Stimulated activated CD4-positive, alpha-beta T cell treated with anti-CD3 and anti-CD28 coated beads, TNF-alpha, amount 100 ng/mL, for 48 hours (primary cell): ENCODE results near the gene BICDL1.

Experiments
- DNase-seq, 3 donors: peaks; one replicate each; pipeline ENCODE4 v3.0.0-alpha.2; 2020; ENCODE audit warnings: low read depth in 3 of 3

BICDL1 gene

DNA sequence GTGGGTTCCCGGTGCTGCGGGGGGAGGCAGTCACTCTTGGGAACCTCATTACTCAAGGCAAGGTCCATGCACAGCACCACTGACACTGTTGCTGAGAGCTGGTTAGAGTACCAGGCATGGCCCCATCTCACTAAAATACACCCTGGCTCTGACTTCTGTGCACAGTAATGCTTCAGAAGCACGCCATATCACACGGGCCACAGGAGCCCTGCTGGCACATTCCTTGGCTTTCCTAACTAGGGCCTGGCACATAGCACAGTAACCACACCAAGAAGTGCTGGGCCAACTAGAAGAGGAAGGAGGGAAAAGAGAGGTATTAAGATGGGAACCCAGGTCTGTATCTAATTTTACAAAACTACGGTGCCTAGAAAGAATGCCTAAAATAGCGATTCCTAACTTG is 141.0 kb downstream of the BICDL1 start:
- DNase-seq: no peak

GRCh38 chr12:120131116-120131515 is 142.1 kb downstream of the BICDL1 start:
- DNase-seq: no peak

DNA sequence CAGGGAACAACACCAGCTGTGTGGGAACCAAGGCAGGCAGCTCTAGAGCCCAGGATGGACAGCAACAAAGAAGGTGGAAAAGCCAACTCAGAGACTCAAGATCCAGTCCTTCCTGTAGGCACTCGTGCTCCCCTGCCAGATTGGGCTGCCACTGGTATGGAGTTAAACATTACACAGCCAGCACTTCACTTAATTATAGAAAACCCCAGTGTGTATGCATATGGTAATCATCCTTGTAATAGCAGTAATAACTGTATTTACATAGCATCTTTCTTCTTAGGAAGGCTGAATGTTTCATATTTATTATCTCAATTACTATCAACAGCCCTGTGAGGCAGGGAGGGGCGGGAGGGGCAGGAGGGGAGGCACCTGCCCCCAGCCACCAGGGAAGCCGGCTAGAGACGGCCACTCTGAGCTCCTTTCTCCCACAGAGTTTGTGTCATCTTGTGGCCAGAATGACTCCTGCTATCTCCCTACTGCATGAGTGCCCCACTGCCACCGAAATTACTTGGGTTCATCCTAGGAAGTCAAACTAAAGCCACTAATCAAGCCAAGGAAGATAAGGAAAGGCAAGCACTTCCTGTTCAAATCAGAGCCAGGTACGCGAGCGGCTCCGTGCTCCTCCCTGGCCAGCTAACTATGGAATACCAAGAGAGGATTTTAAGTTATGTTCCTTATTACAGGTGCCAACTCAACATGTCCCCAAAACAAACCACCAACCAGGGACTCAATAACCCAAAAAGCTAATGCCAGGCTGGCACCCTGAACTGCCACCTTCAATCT is 143.2 kb downstream of the BICDL1 start:
- no peak for DNase-seq

DNA sequence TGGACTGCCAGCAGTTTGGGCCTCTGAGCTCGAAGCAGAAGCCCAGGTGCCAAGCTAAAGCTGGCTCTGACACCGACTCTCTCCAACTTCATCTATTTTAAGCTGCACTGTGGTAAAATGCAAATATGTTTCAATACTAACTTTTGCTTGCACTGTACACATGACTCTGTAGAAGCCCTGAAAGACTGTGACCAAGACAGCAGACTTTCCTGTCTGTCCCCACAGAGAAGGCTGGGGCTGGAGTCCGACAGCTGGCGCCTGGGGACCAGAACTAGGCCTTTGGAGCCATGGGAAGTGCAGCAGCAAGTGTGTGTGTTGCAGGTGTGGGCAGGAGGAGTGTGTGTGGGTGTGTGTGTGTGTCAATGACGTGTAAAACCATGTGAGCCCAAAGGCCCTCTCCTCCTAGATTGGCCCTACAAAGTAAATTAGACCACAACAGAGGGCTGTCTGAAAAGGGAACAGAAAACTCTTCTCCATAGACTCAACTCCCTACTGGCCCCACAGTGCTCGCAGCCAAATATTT is 143.9 kb downstream of the BICDL1 start:
- no peak for DNase-seq

DNA sequence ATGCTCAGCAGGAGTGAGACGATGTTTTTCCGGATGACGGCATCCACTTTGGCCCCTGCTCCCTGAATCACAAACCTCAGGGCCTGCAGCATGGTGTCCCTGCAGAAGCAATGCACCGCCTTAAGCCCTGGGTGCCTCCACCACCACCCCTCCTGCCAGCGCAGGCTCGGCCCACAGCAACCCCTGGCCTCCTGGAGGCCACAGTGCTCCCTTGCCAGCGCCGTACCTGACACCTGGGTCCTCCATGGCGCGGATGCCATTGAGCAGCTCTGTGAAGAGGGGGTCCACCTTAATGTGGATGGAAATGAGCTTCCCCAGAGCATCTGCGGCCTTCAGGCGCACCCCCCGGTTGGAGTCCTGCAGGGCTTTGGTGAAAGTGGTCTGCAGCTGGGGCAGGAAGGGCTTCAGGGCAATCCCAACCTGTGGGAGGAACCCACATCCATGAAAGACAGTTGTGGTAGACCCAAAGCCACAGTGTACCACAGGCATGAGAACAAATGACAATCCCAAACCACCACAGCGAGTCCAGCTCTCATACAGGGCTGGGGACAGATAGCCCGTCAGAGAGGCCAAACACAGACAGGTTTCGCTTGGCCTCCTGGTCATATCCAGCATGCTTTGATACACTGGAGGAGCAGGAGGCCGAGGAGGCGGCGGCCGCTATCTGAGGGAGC is 145.4 kb downstream of the BICDL1 start:
- DNase-seq: no peak

GRCh38 chr12:120136093-120136770 is 147.2 kb downstream of the BICDL1 start:
- DNase-seq: no peak

- no peak for DNase-seq
Measured at GRCh38 chr12:120137833-120138232, 148.8 kb downstream of the BICDL1 start.

GRCh38 chr12:120138366-120138765 is 149.3 kb downstream of the BICDL1 start:
- no peak for DNase-seq

- DNase-seq: no peak
Measured at GRCh38 chr12:120139958-120140357, 150.9 kb downstream of the BICDL1 start.

DNA sequence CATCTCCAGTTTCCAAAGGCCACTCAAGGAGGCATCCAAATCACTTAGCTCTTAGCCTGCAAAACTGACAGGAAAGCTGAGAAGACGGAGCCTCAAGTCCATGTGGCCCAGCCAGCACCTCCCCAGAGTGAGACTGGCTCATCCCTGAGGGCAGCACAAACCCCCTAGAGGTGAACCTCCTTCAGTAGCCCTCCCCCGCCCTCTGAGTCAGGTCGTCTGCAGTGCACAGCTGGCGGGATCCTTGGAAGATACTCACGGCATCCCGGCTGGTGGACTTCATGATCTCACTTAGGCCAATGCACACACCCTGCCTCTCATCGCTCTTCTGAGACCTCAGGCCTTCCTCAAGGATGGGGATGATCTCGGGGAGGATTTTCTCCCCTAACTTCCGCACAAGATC is 151.6 kb downstream of the BICDL1 start:
- no peak for DNase-seq

DNA sequence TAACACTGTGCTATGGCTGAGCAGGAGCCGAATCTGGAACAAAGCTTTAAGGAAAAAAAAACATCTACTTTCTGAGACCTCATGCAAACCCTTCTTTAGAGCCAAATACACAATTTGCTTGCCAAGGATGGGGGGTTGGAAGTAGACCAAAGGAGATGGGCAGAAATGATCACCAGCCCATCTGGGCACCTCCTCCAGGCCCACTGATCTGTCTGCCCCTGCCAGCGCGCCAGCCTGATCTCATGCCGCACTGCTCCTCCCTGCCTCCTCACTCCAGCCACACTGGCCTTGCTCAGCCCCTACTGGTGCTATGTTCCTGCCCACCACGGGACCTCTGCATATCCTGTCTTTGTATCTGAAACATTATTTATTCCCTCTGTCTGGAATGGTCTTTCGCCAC is 152.3 kb downstream of the BICDL1 start:
- no peak for DNase-seq

- no peak for DNase-seq
Measured at GRCh38 chr12:120142231-120142877, 153.3 kb downstream of the BICDL1 start.
